Measurements from ENCODE around the gene NDUFB2.

Gene NDUFB2

DNA sequence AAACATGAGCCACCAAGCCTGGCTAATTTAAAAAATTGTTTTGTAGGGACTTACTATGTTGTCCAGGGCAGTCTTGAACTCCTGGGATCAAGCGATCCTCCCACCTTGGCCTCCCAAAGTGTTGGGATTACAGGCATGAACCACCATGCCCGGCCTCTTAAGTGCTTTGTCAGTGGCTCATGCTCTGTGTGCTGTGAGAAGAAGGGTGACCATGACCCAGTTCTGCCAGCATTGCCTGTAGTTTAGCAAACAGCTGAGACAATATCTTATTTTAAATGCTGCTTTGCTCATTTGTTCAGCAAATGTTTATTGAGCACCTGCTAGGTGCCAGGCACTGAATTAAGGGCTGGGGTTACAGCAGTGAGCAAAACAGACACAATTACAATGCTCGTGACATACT is 14.7 kb upstream of the NDUFB2 start:
- no peak overlapping the region for H3K27ac ChIP-seq
- peaks cover 10% of the 10 kb centered on the region for H3K36me3 ChIP-seq (ENCODE audit: insufficient read depth, low read length)
- H3K4me3 ChIP-seq: no peak overlapping the region
- H3K9ac ChIP-seq (ENCODE audit: insufficient read length): no peak overlapping the region
- TF ChIP-seq EZH2 (IDR thresholded peaks at IDR 0.05): no peak
- H3K9me3 ChIP-seq (ENCODE audit: low read depth, low read length): no peaks in the 10 kb centered on the region
- DNase-seq (ENCODE audit: low read depth, low spot score): no peak

DNA sequence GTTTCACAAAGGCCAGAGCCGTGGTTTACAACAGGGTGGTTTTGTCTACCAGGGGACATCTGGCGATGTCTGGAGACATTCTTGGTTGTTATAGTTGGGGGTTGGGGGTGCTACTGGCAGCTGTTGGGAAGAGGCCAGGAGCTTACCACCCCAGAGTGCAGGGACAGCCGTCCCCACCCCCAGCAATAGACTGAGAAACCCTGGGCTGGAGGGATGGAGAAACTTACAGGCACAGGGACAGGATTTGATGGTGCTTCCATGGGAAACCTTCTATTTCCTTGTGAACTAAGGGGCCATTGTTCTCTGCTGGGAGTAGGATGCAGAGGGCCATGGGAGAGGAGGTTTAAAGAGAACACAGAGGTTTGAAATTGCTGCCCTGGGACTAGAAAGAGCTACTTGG is 12.9 kb upstream of the NDUFB2 start:
- Histone ChIP-seq H3K27ac (no peak overlapping the region), H3K9ac (ENCODE audit: insufficient read length) (no peak overlapping the region), H3K36me3 (ENCODE audit: insufficient read depth, low read length) (peaks cover 10% of the 10 kb centered on the region), H3K4me3 (no peak overlapping the region), H3K9me3 (ENCODE audit: low read depth, low read length) (no peaks in the 10 kb centered on the region)
- TF ChIP-seq POLR2AphosphoS5 (IDR thresholded peaks at IDR 0.05; ENCODE audit: borderline replicate concordance, low read depth, low read length) (no peak), FOXP2 (optimal IDR thresholded peaks at IDR 0.05; ENCODE audit: control extremely low read depth, extremely low read length, insufficient read depth) (no peak), EZH2 (IDR thresholded peaks at IDR 0.05) (no peak)
- DNase-seq (ENCODE audit: low read depth, low spot score): no peak

DNA sequence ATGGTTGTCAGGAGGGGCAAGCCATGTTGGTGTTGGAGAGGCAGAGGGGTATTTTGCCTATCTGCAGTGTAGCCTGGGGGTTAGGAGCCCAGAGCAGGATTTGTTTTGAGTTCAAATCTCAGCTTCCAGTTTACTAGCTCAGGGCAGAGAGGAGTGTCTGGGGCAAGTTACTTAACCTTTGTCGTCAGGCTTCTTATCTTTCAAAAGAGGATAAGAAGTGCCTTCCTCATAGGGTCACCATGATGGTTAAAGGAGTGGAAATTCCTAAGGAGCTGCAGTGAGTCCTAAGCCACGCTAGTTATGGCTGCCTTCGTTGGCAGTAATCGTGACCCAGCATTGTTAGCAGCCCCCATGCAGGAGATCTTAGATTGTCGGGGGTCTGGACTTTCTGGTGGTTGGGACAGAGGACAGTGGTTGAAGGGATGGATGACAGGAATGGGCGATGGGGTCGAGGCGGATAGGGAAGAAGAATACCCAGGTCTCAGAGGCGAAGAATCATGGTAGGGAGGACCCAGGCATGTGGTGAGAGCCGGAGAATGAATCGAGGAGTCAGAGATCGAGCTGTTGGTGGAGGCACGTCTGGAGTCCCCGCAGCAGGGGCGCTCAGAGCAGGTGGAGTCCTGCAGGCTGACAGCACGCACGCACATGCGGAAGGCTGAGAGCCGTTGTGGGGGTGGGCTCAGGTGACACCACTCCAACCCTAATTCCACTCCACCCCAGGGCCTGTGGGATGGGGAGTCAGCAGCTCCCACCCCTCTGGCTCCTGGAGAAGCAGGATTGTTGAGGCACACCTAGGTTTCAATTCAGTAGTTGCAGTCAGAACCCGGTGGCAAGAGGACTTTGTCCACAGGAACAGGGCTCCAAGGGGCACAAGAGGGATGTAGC is 12.2 kb upstream of the NDUFB2 start:
- H3K36me3 ChIP-seq (ENCODE audit: insufficient read depth, low read length): peaks cover 10% of the 10 kb centered on the region
- DNase-seq (ENCODE audit: low read depth, low spot score): no peak
- no peak overlapping the region for H3K9ac ChIP-seq (ENCODE audit: insufficient read length)
- no peak overlapping the region for H3K27ac ChIP-seq
- TF ChIP-seq EZH2 (IDR thresholded peaks at IDR 0.05) (no peak), FOXP2 (optimal IDR thresholded peaks at IDR 0.05; ENCODE audit: control extremely low read depth, extremely low read length, insufficient read depth) (no peak), POLR2AphosphoS5 (IDR thresholded peaks at IDR 0.05; ENCODE audit: borderline replicate concordance, low read depth, low read length) (no peak)
- no peak overlapping the region for H3K4me3 ChIP-seq
- no peaks in the 10 kb centered on the region for H3K9me3 ChIP-seq (ENCODE audit: low read depth, low read length)

DNA sequence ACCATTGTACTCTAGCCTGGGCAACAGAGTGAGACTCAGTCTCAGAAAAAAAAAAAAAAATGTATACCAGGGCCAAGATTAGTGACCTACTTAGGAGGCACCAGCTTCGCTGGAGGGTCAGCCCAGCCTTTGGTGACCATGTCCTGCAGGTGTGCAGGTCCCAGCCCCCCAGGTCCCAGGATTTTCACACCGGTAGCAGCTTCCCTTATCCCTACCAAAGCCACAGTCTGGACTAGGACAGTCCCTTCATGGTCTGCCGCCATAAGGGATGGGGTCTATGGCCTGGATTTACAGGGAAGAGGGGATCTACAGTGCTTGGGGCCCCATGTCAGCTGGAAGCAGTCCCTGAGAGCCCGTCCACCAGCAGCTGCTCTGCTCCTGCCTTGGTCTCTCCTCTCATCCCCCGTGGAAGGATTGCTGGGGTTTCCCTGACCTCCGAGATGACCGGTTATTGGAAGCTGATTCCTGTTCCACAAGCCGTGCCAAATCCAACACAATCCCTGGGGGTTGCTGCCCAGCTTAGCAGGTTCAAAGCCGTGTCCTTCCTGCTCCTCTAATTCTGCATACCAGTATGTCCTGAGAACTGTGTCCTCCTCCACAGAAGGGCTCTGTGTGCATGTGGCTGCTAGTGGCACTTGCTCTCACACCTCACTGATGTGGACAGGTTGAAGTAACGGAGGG is 11.0 kb upstream of the NDUFB2 start:
- no peak overlapping the region for H3K27ac ChIP-seq
- TF ChIP-seq FOXP2 (optimal IDR thresholded peaks at IDR 0.05; ENCODE audit: control extremely low read depth, extremely low read length, insufficient read depth): no peak
- no peak for TF ChIP-seq POLR2AphosphoS5 (IDR thresholded peaks at IDR 0.05; ENCODE audit: borderline replicate concordance, low read depth, low read length)
- no peak for TF ChIP-seq EZH2 (IDR thresholded peaks at IDR 0.05)
- DNase-seq (ENCODE audit: low read depth, low spot score): no peak
- peaks cover 5% of the 10 kb centered on the region for H3K36me3 ChIP-seq (ENCODE audit: insufficient read depth, low read length)
- H3K9me3 ChIP-seq (ENCODE audit: low read depth, low read length): no peaks in the 10 kb centered on the region
- no peak overlapping the region for H3K9ac ChIP-seq (ENCODE audit: insufficient read length)
- H3K4me3 ChIP-seq: no peak overlapping the region

DNA sequence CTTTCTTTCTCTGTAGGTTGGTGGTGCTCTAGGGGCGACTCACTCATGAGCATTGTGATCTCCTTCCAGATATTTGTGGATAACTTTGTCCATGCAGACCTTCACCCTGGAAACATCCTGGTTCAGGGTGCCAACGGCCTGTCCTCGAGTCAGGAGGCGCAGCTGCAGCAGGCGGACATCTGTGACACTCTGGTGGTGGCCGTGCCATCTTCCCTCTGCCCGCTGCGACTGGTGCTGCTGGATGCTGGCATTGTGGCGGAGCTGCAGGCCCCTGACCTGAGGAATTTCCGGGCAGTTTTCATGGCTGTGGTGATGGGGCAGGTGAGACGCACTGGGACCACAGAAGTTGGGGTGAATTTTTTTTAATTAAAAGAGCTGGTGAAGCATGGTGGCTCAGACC is 9.6 kb upstream of the NDUFB2 start:
- Histone ChIP-seq H3K9me3 (ENCODE audit: low read depth, low read length) (no peaks in the 10 kb centered on the region), H3K36me3 (ENCODE audit: insufficient read depth, low read length) (no peaks in the 10 kb centered on the region; the same call in 1 of the 2 replicates), H3K9ac (ENCODE audit: insufficient read length) (no peak overlapping the region), H3K27ac (no peak overlapping the region), H3K4me3 (no peak overlapping the region)
- TF ChIP-seq POLR2AphosphoS5 (IDR thresholded peaks at IDR 0.05; ENCODE audit: borderline replicate concordance, low read depth, low read length) (no peak), FOXP2 (optimal IDR thresholded peaks at IDR 0.05; ENCODE audit: control extremely low read depth, extremely low read length, insufficient read depth) (no peak), EZH2 (IDR thresholded peaks at IDR 0.05) (no peak)
- no peak for DNase-seq (ENCODE audit: low read depth, low spot score)

DNA sequence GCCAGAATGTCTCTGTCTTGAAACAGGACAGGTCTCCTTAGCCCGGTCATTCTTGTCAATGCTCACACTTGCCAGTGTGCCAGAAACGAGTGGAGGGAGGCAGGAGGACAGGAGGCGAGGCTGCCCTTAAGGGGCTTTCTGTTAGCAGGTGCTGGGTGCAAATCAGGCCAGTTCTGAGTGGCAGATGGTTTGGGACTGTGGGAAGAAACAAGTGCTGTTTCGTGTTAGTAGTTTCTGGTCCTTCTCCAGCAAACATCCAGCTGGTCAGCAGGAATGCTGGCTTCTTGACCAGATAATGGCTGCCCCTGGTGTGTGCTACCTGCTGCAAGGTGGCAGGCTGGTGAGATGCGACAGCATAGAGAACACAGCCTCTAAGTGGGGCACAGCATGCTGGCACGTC is 8.2 kb upstream of the NDUFB2 start:
- H3K36me3 ChIP-seq (ENCODE audit: insufficient read depth, low read length): no peaks in the 10 kb centered on the region; the same call in 1 of the 2 replicates
- no peak overlapping the region for H3K9ac ChIP-seq (ENCODE audit: insufficient read length)
- no peak overlapping the region for H3K27ac ChIP-seq
- H3K4me3 ChIP-seq: no peak overlapping the region
- no peak for TF ChIP-seq POLR2AphosphoS5 (IDR thresholded peaks at IDR 0.05; ENCODE audit: borderline replicate concordance, low read depth, low read length)
- no peak for TF ChIP-seq EZH2 (IDR thresholded peaks at IDR 0.05)
- TF ChIP-seq FOXP2 (optimal IDR thresholded peaks at IDR 0.05; ENCODE audit: control extremely low read depth, extremely low read length, insufficient read depth): no peak
- no peak for DNase-seq (ENCODE audit: low read depth, low spot score)
- H3K9me3 ChIP-seq (ENCODE audit: low read depth, low read length): no peaks in the 10 kb centered on the region

DNA sequence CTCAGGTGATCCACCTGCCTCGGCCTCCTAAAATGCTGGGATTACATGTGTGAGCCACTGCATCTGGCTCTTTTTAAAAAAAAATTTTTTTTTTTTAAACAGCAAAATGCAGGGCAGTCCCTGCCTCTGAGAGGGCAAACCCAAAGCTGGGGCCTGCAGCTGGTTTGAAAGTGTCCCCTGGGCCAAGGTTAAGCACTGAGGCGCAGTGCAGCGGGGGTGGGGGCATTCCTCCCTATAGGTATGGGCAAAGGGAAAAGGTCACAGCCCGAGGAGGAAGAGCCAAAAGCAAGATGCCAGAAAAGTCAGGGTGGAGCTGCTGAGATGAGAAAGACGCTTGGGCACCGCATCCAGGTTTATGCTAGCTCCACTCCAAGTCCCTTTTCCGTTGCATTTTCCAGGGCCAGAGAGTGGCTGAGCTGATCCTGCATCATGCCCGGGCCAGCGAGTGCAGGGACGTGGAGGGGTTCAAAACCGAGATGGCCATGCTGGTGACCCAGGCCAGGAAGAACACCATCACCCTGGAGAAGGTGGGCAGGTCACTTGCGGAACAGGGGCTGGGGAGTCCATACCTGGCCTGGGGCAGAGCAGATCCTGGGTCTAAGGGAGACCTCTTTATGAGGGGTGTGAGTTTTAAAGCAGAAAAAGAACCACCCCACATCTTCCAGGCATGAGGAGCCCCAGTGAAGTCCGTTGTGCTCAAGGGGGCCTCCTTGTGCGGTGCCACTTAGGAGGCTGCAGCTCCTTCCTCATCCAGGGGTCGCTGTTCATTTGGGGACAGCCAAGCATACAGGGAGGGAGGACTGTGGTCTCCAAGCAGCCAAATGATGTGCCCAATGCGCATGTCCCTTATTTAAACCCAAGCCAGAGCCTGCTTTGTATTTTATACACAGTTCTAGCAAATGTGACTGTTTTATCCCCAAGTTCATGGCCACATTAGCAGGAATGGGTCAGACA is 7.0 kb upstream of the NDUFB2 start:
- Histone ChIP-seq H3K4me3 (no peak overlapping the region), H3K27ac (no peak overlapping the region), H3K9me3 (ENCODE audit: low read depth, low read length) (no peaks in the 10 kb centered on the region), H3K9ac (ENCODE audit: insufficient read length) (no peak overlapping the region), H3K36me3 (ENCODE audit: insufficient read depth, low read length) (no peaks in the 10 kb centered on the region; the same call in 1 of the 2 replicates)
- TF ChIP-seq POLR2AphosphoS5 (IDR thresholded peaks at IDR 0.05; ENCODE audit: borderline replicate concordance, low read depth, low read length): no peak
- TF ChIP-seq EZH2 (IDR thresholded peaks at IDR 0.05): no peak
- no peak for TF ChIP-seq FOXP2 (optimal IDR thresholded peaks at IDR 0.05; ENCODE audit: control extremely low read depth, extremely low read length, insufficient read depth)
- no peak for DNase-seq (ENCODE audit: low read depth, low spot score)

All from SK-N-MC (cell line).